ENCODE data around the gene NUP62. TPM values are rescaled to one million over a fixed set of nuclear protein-coding genes. Genes with fewer than 3 reads are reported as not detected.

The NUP62 gene
- total RNA-seq, 3 donors from 2014 or later, result 172 to 189 (median 184) TPM

DNA sequence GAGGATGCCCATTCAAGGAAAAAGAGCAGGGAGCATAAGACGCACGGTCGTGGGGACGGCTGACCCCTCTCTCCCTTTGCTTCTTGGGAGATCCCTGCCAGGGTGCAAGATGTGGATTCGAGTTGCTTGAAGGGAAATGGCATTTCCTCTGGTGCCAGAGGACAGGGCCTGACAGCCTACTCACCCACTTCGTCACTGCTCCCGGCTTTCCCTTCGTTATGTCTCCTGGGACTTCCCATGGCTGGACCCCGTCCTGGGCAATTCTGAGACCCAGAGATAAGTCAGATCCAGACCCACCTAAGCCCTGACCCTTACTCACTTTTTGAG, 50.6 kb downstream of the NUP62 start:
- DNase-seq, result no peak
- Mint-ChIP-seq H3K36me3 (ENCODE audit: insufficient read depth) (peaks cover 17% of the 10 kb centered on the region), H3K9me3 (no peaks in the 10 kb centered on the region), H3K4me3 (no peak overlapping the region), H3K27me3 (ENCODE audit: low read depth) (no peaks in the 10 kb centered on the region), H3K4me1 (ENCODE audit: low read depth) (peaks cover 23% of the 10 kb centered on the region)
- ATAC-seq, result no peak

DNA sequence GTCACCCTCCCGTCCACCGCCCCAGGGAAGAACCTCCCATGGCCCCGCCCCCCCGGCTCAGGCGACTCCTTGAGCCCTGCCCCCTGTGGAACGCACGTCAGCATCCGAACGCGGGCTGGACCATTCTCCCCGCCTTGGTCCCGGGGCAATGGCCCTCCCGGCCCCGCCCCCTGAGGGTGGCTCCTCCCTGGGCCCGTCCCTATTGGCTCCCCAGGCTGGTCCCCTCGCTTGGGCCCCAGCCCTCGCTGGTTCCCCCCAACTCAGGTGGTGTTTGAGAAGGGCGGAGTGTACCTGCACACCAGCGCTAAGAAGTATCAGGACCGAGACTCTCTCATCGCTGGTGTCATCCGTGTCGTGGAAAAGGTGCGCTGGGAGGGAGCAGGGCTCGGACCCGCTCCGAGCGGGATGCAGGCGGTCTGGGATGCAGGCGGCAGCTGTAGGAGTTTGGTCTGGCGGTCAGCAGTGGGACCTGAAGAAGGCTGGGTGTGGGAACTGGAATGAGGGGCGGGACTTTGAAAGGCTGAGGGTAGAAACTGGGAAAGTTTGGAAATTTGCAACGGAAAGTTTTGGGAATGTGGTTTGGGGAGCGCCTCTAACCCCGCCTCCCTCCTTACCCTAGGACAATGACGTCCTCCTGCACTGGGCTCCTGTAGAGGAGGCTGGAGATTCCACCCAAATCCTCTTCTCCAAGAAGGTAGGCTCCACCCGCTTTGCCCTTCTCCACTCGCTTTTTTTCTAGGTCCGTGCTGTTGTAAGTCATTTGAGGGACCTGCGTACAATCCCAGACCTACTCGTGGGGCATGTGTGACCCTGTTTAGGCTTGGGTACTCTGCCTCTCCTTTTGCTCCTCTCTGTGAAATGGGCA, 51.2 kb downstream of the NUP62 start:
- DNase-seq (peak; percentile 96), ATAC-seq (peak; percentile 70 to 72)
- Mint-ChIP-seq H3K36me3 (ENCODE audit: insufficient read depth) (peaks cover 12% of the 10 kb centered on the region), H3K4me1 (ENCODE audit: low read depth) (peaks cover 23% of the 10 kb centered on the region), H3K4me3 (no peak overlapping the region), H3K27me3 (ENCODE audit: low read depth) (no peaks in the 10 kb centered on the region), H3K9me3 (no peaks in the 10 kb centered on the region)

DNA sequence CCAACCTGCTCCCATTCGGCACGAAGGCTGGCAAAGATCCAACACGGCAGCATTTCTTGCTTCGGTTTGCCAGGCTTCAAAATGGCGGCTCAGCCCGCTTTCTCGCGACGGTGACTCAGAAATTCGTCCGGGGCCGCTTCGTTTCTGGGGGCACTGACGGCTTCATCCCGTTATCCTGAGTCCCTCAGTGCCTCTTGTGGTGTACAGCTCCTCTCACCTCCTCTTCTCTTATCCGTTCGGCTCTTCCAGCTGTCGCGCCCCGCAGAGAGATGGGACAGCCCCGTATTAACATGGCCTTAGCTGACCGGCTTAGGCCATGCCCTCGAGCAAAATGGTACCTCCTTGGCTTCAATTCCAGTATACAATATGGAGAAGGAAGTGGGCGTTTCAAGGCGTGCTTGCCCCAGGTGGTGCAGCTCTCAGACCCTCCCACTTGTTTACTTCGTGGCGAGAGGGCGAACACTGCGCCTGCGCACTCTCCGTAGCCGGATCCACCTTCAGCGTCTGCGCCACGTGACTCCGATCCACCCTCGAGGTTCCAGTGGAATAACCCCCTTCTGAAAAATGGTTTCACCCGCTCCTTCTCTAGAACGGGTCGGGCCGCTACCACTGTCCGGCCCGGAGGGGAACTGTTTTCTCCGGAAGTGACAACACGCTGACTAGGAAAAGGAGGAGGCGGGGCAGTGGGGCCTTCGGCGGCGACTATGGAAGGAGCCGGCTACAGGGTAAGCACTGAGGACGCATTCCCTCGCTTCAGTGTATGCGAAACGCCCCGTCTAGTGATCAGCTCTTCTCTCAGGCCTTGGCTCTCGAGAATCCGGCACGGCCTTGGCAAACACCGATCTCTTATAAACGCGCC, 52.1 kb downstream of the NUP62 start, which contains the start of the genes AKT1S1 and TBC1D17:
AKT1S1 (minus strand) TSS at position 336 of the 859 bp plus-strand sequence. CDS start 4,060 bp downstream, outside the sequence.
TBC1D17 (plus strand) TSS at position 683 of the 859 bp plus-strand sequence; CDS start at position 705, 22 bp downstream.
- peak; percentile 74 to 75 for ATAC-seq
- Mint-ChIP-seq H3K36me3 (ENCODE audit: insufficient read depth) (peaks cover 9% of the 10 kb centered on the region), H3K27me3 (ENCODE audit: low read depth) (no peaks in the 10 kb centered on the region), H3K4me3 (no peak within 1 kb of the TSS), H3K9me3 (no peaks in the 10 kb centered on the region), H3K4me1 (ENCODE audit: low read depth) (peaks cover 23% of the 10 kb centered on the region)
- DNase-seq, result peak; percentile 97

DNA sequence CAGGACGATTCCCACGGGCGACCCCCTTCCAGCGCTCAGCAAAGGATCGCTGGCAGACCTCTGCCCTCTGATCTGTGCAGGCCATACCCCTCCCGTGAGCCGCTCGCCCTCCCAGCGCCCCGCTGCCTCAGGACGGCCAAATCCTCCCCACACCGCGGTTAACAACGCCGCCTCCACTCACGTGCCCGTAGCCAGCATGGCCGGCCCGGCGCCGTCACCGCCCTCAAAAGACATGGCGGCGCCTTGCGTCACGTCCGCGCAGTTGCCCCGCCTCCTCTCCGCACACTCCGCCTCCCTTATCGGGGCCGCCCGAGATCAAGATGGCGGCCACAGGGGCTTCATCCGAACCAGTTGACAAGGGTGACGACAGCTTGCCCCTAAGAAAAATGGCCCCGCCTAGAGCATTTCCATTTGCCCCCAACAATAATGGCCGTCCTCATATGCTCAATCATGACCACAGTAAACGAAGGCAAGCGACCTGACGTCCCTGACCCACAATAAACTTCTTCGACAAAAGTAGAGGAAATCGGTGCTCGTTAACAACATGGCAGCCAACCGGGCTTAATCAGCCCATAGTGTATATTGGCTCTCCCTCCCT, 52.8 kb downstream of the NUP62 start:
- Mint-ChIP-seq H3K4me1 (ENCODE audit: low read depth) (peaks cover 27% of the 10 kb centered on the region), H3K9me3 (no peaks in the 10 kb centered on the region), H3K36me3 (ENCODE audit: insufficient read depth) (peaks cover 5% of the 10 kb centered on the region), H3K4me3 (no peak overlapping the region), H3K27me3 (ENCODE audit: low read depth) (no peaks in the 10 kb centered on the region)
- ATAC-seq, result peak; percentile 65 to 67
- peak; percentile 97 for DNase-seq

DNA sequence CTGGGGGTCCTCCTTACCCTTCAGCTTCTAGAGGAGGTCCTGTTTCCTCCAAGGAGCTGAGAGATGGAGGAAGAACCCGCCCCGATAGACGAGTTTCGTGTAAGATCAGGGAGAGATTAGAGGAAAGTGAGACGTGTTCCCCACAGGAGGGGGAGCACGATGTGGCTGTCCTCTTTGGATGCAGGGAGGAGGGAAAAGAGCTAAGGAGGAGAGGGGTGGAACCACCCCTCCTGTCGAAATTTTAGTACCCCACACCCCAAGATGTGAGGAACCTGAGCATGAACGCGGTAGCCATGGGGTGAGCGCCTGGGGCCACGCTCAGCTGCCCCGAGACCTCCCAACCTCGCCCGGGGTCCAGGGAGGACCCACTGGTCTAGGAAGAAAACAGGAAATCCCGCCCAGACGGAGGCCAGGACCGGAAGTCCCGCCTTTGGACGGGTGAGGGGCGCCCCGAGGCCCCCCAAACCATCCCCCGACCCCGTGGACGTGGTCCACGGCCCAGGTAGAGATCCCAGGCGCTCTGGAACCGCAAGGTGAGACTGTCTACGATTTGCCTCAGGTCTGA, 53.4 kb downstream of the NUP62 start:
- H3K4me1 Mint-ChIP-seq (ENCODE audit: low read depth), result peaks cover 27% of the 10 kb centered on the region
- DNase-seq (peak; percentile 54), ATAC-seq (no peak)
- H3K9me3 Mint-ChIP-seq, result no peaks in the 10 kb centered on the region
- H3K4me3 Mint-ChIP-seq, result no peak overlapping the region
- H3K27me3 Mint-ChIP-seq (ENCODE audit: low read depth), result no peaks in the 10 kb centered on the region
- peaks cover 3% of the 10 kb centered on the region for H3K36me3 Mint-ChIP-seq (ENCODE audit: insufficient read depth)

DNA sequence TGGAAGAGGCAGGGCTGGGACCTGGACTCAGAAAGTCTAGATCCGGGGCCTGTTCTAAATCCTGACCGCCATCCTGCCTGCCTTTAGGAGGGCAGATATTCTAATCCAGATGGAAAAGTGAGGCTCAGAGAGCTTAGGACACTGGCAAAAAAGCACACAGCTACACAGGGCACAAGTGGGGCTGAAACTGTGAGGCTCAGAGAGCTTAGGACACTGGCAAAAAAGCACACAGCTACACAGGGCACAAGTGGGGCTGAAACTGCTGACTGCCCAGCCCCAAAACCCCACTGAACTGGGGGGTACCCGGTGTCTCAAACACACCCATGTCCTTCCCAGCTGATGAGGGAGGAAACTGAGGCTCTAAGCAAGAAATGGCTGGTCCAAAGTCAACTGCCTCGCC, 54.1 kb downstream of the NUP62 start:
- H3K9me3 Mint-ChIP-seq, result no peaks in the 10 kb centered on the region
- no peaks in the 10 kb centered on the region for H3K27me3 Mint-ChIP-seq (ENCODE audit: low read depth)
- no peak for DNase-seq
- no peak overlapping the region for H3K4me3 Mint-ChIP-seq
- peaks cover 3% of the 10 kb centered on the region for H3K36me3 Mint-ChIP-seq (ENCODE audit: insufficient read depth)
- peaks cover 32% of the 10 kb centered on the region for H3K4me1 Mint-ChIP-seq (ENCODE audit: low read depth)
- no peak for ATAC-seq

DNA sequence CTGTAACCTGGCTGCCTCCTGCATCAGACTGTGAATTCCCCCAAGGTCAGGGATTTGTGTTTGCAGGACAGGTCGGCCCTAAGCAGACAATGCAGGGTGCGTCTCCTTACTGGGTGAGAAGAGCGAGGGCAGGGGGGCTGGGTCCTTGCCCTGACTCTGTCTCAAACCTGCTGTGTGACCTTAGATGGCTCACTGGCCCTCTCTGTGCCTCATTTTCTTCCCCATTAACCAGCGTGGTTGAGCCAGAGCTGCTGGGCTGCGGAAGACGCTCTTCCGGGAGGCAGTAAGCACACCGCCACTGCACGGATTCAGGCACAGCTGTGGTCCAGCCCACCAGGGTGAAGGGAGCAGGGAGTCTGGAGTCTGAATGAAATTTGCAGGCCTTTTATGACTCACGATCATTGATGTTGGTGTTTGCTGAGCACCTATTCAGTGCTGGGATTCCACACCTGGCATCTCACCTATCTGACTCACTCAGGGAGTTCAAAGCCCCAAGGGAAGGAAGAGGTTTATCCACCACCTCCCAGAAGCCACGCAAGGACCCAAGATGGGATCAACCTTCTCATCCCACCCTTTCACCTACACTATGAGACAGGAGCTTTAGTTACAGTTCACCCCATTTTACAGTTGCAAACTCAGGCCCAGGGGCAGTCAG, 54.7 kb downstream of the NUP62 start:
- DNase-seq (no peak), ATAC-seq (no peak)
- peaks cover 3% of the 10 kb centered on the region for H3K36me3 Mint-ChIP-seq (ENCODE audit: insufficient read depth)
- no peaks in the 10 kb centered on the region for H3K27me3 Mint-ChIP-seq (ENCODE audit: low read depth)
- H3K4me1 Mint-ChIP-seq (ENCODE audit: low read depth), result peaks cover 33% of the 10 kb centered on the region
- no peak overlapping the region for H3K4me3 Mint-ChIP-seq
- H3K9me3 Mint-ChIP-seq, result no peaks in the 10 kb centered on the region

DNA sequence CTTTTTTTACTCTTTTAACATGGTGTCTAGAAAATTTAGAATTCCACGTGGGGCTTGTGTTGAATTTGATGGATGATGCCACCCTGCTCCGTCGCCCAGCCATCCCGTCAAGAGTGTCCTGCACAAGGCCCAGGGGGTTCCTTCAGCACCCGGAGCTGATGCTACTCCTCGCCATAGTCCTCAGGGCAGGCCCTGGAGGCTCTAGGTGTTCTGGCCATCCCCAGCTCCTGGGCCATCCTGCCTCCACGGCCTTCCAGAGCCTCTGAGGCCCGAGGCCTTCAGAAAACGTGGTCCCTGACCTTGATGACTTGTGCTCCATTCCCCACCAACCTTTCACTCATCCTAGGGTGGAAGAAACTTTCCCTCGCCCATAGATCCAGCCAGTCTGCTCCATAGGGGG, 55.5 kb downstream of the NUP62 start:
- H3K4me3 Mint-ChIP-seq, result no peak overlapping the region
- no peaks in the 10 kb centered on the region for H3K27me3 Mint-ChIP-seq (ENCODE audit: low read depth)
- H3K36me3 Mint-ChIP-seq (ENCODE audit: insufficient read depth), result peaks cover 3% of the 10 kb centered on the region
- no peaks in the 10 kb centered on the region for H3K9me3 Mint-ChIP-seq
- no peak for DNase-seq
- H3K4me1 Mint-ChIP-seq (ENCODE audit: low read depth), result peaks cover 29% of the 10 kb centered on the region
- ATAC-seq, result no peak

DNA sequence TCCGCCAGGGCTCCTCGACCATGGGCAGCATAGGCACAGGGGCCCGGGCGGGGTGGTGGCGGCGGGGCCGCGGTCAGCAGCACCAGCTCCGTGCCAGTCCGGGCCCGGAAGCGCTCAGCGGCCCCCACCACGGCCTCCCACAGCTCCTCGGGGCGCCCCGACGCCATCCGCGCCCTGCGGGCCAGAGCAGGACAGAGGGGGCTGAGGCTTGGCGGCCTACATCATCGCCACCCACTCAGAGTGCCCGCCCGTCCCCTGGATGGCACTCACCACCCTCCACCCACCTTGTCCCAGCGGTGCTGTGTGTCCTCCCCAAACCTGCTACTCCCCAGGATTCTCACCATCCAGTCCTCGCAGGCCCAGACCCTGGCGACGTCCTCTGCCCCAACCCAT, 56.2 kb downstream of the NUP62 start:
- Mint-ChIP-seq H3K4me3 (no peak overlapping the region), H3K4me1 (ENCODE audit: low read depth) (peaks cover 25% of the 10 kb centered on the region), H3K27me3 (ENCODE audit: low read depth) (no peaks in the 10 kb centered on the region), H3K36me3 (ENCODE audit: insufficient read depth) (peaks cover 2% of the 10 kb centered on the region), H3K9me3 (no peaks in the 10 kb centered on the region)
- no peak for ATAC-seq
- no peak for DNase-seq

DNA sequence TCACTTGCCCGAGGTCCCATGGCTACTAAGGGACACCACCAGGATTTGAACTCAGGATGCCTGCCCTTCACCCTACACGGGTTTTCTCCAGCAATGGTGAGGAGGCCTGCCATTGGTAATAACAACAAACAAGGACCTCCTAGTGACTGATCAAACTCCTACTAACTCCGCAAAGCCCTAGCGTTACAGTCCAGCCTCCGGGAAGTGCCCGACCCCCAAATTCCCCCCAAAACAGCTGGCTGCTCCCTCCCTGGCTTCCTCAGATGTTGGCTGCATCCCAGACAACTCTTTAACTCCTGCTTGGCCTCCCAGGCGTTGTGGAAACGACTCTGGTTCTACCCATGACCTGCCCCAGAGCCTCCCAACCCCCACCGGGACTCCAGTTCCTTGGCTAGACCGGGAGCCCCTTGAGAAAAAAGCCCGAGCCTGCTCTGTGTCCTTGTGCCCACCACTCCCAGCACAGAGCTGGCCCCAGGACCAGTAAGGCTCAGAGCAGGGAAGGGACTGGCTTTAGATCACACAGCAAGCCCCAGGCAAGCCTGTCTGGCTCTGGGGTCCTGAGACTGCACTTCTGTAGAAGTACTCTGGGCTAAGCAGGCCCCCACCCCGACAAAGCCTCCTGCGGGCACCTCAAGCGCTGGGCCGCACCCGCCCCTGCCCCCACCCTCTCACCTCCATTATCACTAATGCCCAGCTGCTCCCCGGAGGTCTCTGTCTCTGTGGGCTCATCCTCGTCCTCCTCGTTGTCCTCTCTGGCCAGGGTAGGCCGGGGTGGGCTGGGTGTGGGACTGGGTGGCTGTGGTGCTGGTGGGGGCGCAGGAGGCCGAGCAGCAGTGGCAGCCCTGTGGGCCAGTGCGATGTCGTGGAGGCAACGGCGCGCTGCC, 56.8 kb downstream of the NUP62 start:
- no peak for ATAC-seq
- no peaks in the 10 kb centered on the region for H3K27me3 Mint-ChIP-seq (ENCODE audit: low read depth)
- no peaks in the 10 kb centered on the region for H3K36me3 Mint-ChIP-seq (ENCODE audit: insufficient read depth)
- peaks cover 25% of the 10 kb centered on the region for H3K4me1 Mint-ChIP-seq (ENCODE audit: low read depth)
- DNase-seq, result no peak
- no peaks in the 10 kb centered on the region for H3K9me3 Mint-ChIP-seq
- H3K4me3 Mint-ChIP-seq, result no peak overlapping the region

DNA sequence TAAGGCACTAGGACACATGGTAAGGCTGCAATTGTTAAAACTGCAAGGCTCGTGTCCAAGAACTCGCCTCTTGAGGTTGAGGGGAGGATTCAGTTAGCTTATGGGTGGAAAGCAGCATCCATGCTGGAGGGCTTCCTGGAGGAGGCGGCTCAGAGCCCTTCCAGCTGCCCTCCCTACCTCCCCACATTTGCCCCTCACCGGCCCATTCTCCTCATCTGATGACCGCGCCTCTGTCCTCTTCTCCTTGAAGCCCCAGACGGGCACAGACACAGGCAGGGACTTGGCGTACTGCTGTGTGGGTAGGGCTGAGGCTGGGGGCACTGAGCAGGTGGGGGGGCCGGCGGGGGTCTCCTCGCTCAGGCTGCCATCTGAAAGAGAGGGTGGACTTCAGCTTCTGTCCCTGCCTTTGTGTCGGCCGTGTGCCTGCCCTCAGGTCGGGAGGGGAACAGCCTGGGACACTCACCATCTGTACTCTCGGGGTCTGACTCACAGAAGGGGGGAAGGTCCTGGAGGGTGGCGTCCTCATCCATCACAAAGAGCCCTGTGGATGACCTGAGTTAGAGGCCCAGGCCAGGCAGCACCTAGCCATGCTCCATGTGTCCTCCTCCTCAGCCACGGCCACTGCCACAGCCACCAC, 57.8 kb downstream of the NUP62 start:
- no peaks in the 10 kb centered on the region for H3K9me3 Mint-ChIP-seq
- H3K4me1 Mint-ChIP-seq (ENCODE audit: low read depth), result peaks cover 32% of the 10 kb centered on the region
- no peaks in the 10 kb centered on the region for H3K36me3 Mint-ChIP-seq (ENCODE audit: insufficient read depth)
- ATAC-seq (no peak), DNase-seq (no peak)
- no peak overlapping the region for H3K4me3 Mint-ChIP-seq
- H3K27me3 Mint-ChIP-seq (ENCODE audit: low read depth), result no peaks in the 10 kb centered on the region

DNA sequence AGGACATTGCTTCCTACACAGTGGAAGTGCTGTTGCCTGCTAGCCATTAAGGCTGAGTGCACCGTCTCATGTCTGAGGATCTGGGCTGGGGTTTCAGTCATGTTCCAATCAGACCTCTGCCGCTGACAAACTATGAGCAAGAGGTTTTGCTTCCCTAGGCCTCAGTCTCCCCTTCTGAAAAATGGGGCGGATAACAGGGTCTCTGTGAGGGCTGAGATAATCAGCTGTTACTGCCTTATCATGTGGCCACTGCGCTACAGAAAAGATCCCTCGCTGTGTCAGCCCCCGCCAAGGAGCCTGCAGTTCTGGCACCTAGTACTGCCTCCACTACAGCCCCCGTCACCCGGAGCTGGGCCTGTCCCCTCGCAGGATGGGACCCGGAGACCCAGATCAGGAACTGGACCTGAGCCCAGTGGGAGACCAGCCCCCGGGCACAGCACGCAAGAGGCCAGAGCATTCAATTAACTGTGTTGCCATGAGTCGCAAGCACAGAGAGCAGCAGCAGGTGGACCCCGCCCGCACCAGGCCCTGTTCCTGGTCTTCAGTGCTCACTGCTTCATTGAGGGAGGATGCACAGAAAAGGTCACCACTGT, 58.9 kb downstream of the NUP62 start:
- ATAC-seq (no peak), DNase-seq (no peak)
- Mint-ChIP-seq H3K4me1 (ENCODE audit: low read depth) (peaks cover 37% of the 10 kb centered on the region), H3K27me3 (ENCODE audit: low read depth) (no peaks in the 10 kb centered on the region), H3K4me3 (no peak overlapping the region), H3K9me3 (no peaks in the 10 kb centered on the region), H3K36me3 (ENCODE audit: insufficient read depth) (no peaks in the 10 kb centered on the region)
